Measurements from ENCODE around the gene TEKTIP1.

DNA sequence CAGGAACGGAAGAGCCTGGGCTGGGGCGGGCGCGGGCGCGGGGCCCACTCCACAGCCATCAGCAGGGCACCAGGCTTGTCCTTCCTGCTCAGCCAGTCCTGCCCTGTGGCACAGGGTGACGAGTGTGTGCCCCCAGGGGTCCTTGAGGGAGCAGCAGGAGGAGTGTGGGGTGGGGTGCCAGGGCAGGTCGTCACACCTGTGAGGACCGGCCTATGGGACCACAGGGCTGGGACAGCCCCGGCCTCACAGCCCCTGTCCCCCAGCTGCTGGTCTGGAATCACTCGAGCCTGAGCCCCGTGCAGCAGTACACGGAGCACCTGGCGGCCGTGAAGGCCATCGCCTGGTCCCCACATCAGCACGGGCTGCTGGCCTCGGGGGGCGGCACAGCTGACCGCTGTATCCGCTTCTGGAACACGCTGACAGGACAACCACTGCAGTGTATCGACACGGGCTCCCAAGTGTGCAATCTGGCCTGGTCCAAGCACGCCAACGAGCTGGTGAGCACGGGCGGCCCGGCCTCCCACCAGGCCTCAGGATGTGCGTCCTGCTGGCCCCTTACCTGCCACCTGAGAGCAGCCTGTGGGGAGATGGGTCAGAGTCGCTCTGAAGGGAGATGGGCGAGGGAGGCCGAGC is 6.7 kb upstream of the TEKTIP1 start:
- TF ChIP-seq, protein P1, sequence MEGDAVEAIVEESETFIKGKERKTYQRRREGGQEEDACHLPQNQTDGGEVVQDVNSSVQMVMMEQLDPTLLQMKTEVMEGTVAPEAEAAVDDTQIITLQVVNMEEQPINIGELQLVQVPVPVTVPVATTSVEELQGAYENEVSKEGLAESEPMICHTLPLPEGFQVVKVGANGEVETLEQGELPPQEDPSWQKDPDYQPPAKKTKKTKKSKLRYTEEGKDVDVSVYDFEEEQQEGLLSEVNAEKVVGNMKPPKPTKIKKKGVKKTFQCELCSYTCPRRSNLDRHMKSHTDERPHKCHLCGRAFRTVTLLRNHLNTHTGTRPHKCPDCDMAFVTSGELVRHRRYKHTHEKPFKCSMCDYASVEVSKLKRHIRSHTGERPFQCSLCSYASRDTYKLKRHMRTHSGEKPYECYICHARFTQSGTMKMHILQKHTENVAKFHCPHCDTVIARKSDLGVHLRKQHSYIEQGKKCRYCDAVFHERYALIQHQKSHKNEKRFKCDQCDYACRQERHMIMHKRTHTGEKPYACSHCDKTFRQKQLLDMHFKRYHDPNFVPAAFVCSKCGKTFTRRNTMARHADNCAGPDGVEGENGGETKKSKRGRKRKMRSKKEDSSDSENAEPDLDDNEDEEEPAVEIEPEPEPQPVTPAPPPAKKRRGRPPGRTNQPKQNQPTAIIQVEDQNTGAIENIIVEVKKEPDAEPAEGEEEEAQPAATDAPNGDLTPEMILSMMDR (IDR thresholded peaks at IDR 0.05) = no peak
- no peak for TF ChIP-seq POLR2A (IDR thresholded peaks at IDR 0.05)
